HepG2 (cell line): ENCODE measurements around the gene OR2H1. TPM values are rescaled to one million over a fixed set of nuclear protein-coding genes. Genes with fewer than 3 reads are reported as not detected.

Source experiments
- ATAC-seq: fragments of 200-7000 bp; cut with Tn5 transposase; 3 replicates; pipeline ENCODE4 v1.9.1; 2020; ENCODE audit warnings: mild to moderate bottlenecking, moderate library complexity
- BruUV-seq: library from RNA; stranded (reverse); fragments of 400-500 nt; replicated peaks from 2 replicates; lab custom pipeline; 2021; lab: Mats Ljungman, UMichigan
- CTCF ChIA-PET: fragments of 300-600 bp; formaldehyde crosslinking; extraction: SDS; loops from one replicate; lab custom pipeline; 2021; ENCODE audit warnings: low total read pairs, inconsistent platforms, low intra/inter-chr PET ratio; lab: Yijun Ruan, JAX
- POLR2A ChIA-PET: fragments of 350-600 bp; sonication (Branson Sonifier 250); formaldehyde crosslinking; loops from one replicate; lab custom pipeline; 2020; ENCODE audit warnings: antibody characterized with exemption, inconsistent platforms; lab: Yijun Ruan, JAX
- DNase-seq: peaks from one replicate; pipeline ENCODE4 v3.0.0-alpha.2; 2015; ENCODE audit warnings: low spot score
- FAIRE-seq: peaks from 3 replicates; lab custom pipeline; 2011; peaks lifted over from hg19 to GRCh38; lab: Jason Lieb, UNC
- H2AFZ ChIP-seq: one replicate; pipeline ENCODE4 v1.6.1; 2011; ENCODE audit warnings: low read length, inconsistent platforms
- H3K27ac ChIP-seq: fragments of 300-600 bp; 3 replicates; pipeline ENCODE4 v1.8.0; 2011; ENCODE audit warnings: mixed run types, mild to moderate bottlenecking, mixed read lengths, low read length, inconsistent platforms; ENCODE audit not compliant: insufficient read depth; ENCODE audit errors: extremely low read length
- H3K27me3 ChIP-seq, 2 experiments: fragments of 200-600 bp in 1 of 2; 2 replicates in 1 of 2; 3 replicates in 1 of 2; pipeline versions ENCODE4 v1.6.0 to v1.8.0; 2011; ENCODE audit warnings: low read length in 2 of 2, mild to moderate bottlenecking in 2 of 2, moderate library complexity in 2 of 2, inconsistent platforms in 1 of 2; ENCODE audit not compliant: insufficient read depth in 2 of 2, control insufficient read depth in 1 of 2
- H3K36me3 ChIP-seq, 2 experiments: fragments of 200-600 bp in 1 of 2; replicated peaks in 1 of 2; 2 replicates in 1 of 2; 3 replicates in 1 of 2; pipeline versions ENCODE4 v1.5.1 to v1.8.0; 2011; ENCODE audit warnings: low read length in 2 of 2, inconsistent platforms in 1 of 2; ENCODE audit not compliant: insufficient read depth in 2 of 2, control insufficient read depth in 1 of 2
- H3K4me1 ChIP-seq: 2 replicates; pipeline ENCODE4 v1.5.1; 2012; ENCODE audit warnings: low read length, inconsistent platforms; ENCODE audit not compliant: insufficient read depth
- H3K4me2 ChIP-seq: 2 replicates; pipeline ENCODE4 v1.6.0; 2011; ENCODE audit warnings: low read depth, low read length, inconsistent platforms
- H3K4me3 ChIP-seq, 3 experiments: fragments of 200-600 bp in 1 of 3; sonication (generic), shearing (Covaris generic) in 1 of 3; replicated peaks in 1 of 3; 2 replicates each; pipeline ENCODE4 v1.5.1; 2011 to 2016; ENCODE audit warnings: low read length in 3 of 3, inconsistent platforms in 2 of 3, low read depth in 2 of 3, mild to moderate bottlenecking in 2 of 3, control low read depth in 1 of 3, mixed read lengths in 1 of 3; ENCODE audit not compliant: insufficient read depth in 1 of 3
- H3K79me2 ChIP-seq: one replicate; pipeline ENCODE4 v1.6.1; 2011; ENCODE audit warnings: low read length, inconsistent platforms; ENCODE audit not compliant: insufficient read depth
- H3K9ac ChIP-seq: 2 replicates; pipeline ENCODE4 v1.6.0; 2011; ENCODE audit warnings: mild to moderate bottlenecking, low read depth, low read length, inconsistent platforms; ENCODE audit not compliant: insufficient read depth
- H3K9me3 ChIP-seq: 2 replicates; pipeline ENCODE4 v1.5.1; 2012; ENCODE audit warnings: mild to moderate bottlenecking, low read length
- H4K20me1 ChIP-seq: 2 replicates; pipeline ENCODE4 v1.6.0; 2011; ENCODE audit warnings: inconsistent platforms, mild to moderate bottlenecking, low read length, moderate library complexity; ENCODE audit not compliant: insufficient read depth
- CEBPB ChIP-seq: IDR thresholded peaks from 2 replicates; pipeline ENCODE4 v1.6.1; 2011; ENCODE audit warnings: low read depth, low read length, improper control_type of control experiment, borderline replicate concordance
- ETS1 ChIP-seq: sonication (generic); formaldehyde crosslinking; IDR thresholded peaks from 2 replicates; pipeline ENCODE4 v1.4.0; 2020; ENCODE audit warnings: missing genetic modification reagents
- NR2F2 ChIP-seq: IDR thresholded peaks from 2 replicates; pipeline ENCODE4 v1.6.1; 2012; ENCODE audit warnings: low read depth, inconsistent platforms, borderline replicate concordance
- NRL ChIP-seq: sonication (generic); formaldehyde crosslinking; IDR thresholded peaks from 2 replicates; pipeline ENCODE4 v1.5.0; 2020; ENCODE audit warnings: missing genetic modification reagents, mild to moderate bottlenecking, moderate library complexity, borderline replicate concordance
- RFX5 ChIP-seq: IDR thresholded peaks from 2 replicates; pipeline ENCODE4 v1.6.1; 2011; ENCODE audit warnings: low read depth, low read length, improper control_type of control experiment
- ZFP91 ChIP-seq: sonication (generic); formaldehyde crosslinking; IDR thresholded peaks from 2 replicates; pipeline ENCODE4 v1.9.0; 2022; ENCODE audit warnings: missing genetic modification reagents, mild to moderate bottlenecking, borderline replicate concordance
- ZNF546 ChIP-seq: sonication (generic); formaldehyde crosslinking; conservative IDR thresholded peaks from 2 replicates; pipeline ENCODE4 v1.8.1; 2023; ENCODE audit warnings: mild to moderate bottlenecking, missing genetic modification reagents
- WGBS: methylation state at CpG from one replicate; pipeline ENCODE4 v1.1.6; 2017; ENCODE audit warnings: low lambda C conversion rate; 5-methylcytosine and 5-hydroxymethylcytosine counted together
- in situ Hi-C: cut with HindIII; loops from 2 replicates; pipeline ENCODE4 v1.10.0; 2017; ENCODE audit warnings: low pct_unique_long_range_greater_than_20kb; ENCODE audit not compliant: extremely low pct_ligation_motif_present
- intact Hi-C: fragments of 100-400 bp; cut with micrococcal nuclease; formaldehyde crosslinking; loops from one replicate; pipeline ENCODE4 v1.10.0; 2022; ENCODE audit not compliant: unreplicated experiment
- polyA plus RNA-seq, 8 experiments: library from polyadenylated mRNA; depleted of rRNA in 3 of 8; stranded (reverse) in 7 of 8; unstranded in 1 of 8; fragments of >200 nt; fragmentation: Illumina TruSeq in 4 of 8; extraction: Trizol in 4 of 8; gene quantifications; 2 replicates each; pipeline versions ENCODE4 v1.2.1 to v1.2.3, GENCODE V29; 2011 to 2016; ENCODE audit warnings: low read depth in 4 of 8, missing spikeins in 1 of 8, mixed read lengths in 1 of 8; ENCODE audit not compliant: insufficient read depth in 1 of 8
- total RNA-seq, 5 experiments: library from RNA; depleted of rRNA; stranded (reverse); fragments of >200 nt; fragmentation: Illumina TruSeq; extraction: Trizol; gene quantifications; 2 replicates each; pipeline ENCODE4 v1.2.3, GENCODE V29; 2016; ENCODE audit warnings: low read depth in 1 of 5
- TF ChIP-seq, protein P1 (sequence below): sonication (generic); formaldehyde crosslinking; IDR thresholded peaks from 2 replicates; pipeline ENCODE4 v1.5.0; 2020; ENCODE audit warnings: missing genetic modification reagents
- TF ChIP-seq, protein P2 (sequence below): conservative IDR thresholded peaks from 2 replicates; pipeline ENCODE4 v1.6.1; 2018; ENCODE audit warnings: missing genetic modification reagents

The OR2H1 gene
- total and polyA plus RNA-seq, 2 of the 13 experiments (the other 11 are each of a cell fraction or from before 2014, with no cell fraction given): 0.15 TPM; not detected in 1

DNA sequence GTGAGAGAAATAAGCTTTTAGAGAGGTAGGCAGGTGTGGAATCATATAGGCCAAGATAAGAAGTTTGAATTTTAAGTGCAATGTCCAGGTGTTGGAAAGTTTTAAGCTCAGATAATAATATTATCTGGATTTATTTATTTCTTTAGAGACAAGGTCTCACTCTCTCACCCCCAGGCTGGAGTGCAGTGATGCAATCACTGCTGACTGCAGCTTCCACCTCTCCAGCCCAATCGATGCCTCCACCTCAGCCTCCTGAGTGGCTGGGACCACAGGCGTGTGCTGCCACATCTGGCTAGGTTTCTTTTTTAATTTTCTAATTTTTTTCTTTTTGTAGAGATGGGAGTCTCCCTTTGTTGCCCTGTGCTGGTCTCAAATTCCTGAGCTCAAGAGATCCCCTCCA, 36.3 kb downstream of the OR2H1 start:
- ChIA-PET CTCF (no interaction called here), POLR2A (no interaction called here)
- H4K20me1 ChIP-seq: no peaks in the 10 kb centered on the region
- intact Hi-C loops: no loop called here
- no peaks in the 10 kb centered on the region for H3K36me3 ChIP-seq
- no peaks in the 10 kb centered on the region for H3K9me3 ChIP-seq
- no peak overlapping the region for H3K9ac ChIP-seq
- no TSS peak for BruUV-seq
- in situ Hi-C loops: no loop called here
- no peaks in the 10 kb centered on the region for H3K27me3 ChIP-seq
- H3K4me2 ChIP-seq: no peak overlapping the region
- no peak for DNase-seq
- TF ChIP-seq ZNF546 (CRISPR knock-in tag) (no peak), ZFP91 (CRISPR knock-in tag) (no peak), CEBPB (peak; percentile 45; the same call in 1 of the 2 replicates)
- H3K79me2 ChIP-seq: no peaks in the 10 kb centered on the region
- no peak for FAIRE-seq
- ATAC-seq: no peak
- H3K4me3 ChIP-seq: no peak overlapping the region
- no peak overlapping the region for H3K27ac ChIP-seq
- H2AFZ ChIP-seq: no peak overlapping the region
- H3K4me1 ChIP-seq: no peaks in the 10 kb centered on the region
- WGBS: 4% methylated on average over 2 of the region's 2 CpGs

DNA sequence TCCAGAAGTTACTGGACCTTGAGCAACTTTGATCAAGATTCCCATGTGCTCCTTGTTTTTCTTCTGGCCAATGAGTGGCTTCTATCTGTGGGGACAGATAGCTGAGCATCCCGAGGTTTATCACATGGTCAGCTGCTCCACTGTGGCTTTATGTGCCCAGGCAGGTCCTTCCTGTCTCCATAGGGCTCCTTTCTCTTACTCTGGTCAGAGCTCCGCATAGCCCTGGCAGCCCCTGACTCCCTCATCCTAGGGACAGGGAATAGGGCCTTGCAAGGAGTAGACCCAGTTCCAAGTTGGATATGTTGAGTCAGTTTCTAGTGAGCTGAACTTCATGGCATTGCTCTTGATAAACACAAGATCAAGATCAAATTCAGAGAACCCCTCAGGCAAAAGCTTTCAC, 37.2 kb downstream of the OR2H1 start:
- H3K79me2 ChIP-seq: no peaks in the 10 kb centered on the region
- H3K9ac ChIP-seq: no peak overlapping the region
- no peaks in the 10 kb centered on the region for H3K36me3 ChIP-seq
- CTCF ChIA-PET: no interaction called here
- WGBS: 0% methylated on average over 2 of the region's 2 CpGs
- POLR2A ChIA-PET: no interaction called here
- H3K27me3 ChIP-seq: no peaks in the 10 kb centered on the region
- no peaks in the 10 kb centered on the region for H3K9me3 ChIP-seq
- intact Hi-C loops: no loop called here
- FAIRE-seq (no peak), DNase-seq (no peak)
- no peak overlapping the region for H3K4me3 ChIP-seq
- H2AFZ ChIP-seq: no peak overlapping the region
- no peak overlapping the region for H3K4me2 ChIP-seq
- BruUV-seq: no TSS peak
- in situ Hi-C loops: no loop called here
- no peak for TF ChIP-seq NR2F2
- no peak for TF ChIP-seq RFX5
- TF ChIP-seq, protein P1, sequence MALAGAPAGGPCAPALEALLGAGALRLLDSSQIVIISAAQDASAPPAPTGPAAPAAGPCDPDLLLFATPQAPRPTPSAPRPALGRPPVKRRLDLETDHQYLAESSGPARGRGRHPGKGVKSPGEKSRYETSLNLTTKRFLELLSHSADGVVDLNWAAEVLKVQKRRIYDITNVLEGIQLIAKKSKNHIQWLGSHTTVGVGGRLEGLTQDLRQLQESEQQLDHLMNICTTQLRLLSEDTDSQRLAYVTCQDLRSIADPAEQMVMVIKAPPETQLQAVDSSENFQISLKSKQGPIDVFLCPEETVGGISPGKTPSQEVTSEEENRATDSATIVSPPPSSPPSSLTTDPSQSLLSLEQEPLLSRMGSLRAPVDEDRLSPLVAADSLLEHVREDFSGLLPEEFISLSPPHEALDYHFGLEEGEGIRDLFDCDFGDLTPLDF (CRISPR knock-in tag): no peak
- TF ChIP-seq, protein P2, sequence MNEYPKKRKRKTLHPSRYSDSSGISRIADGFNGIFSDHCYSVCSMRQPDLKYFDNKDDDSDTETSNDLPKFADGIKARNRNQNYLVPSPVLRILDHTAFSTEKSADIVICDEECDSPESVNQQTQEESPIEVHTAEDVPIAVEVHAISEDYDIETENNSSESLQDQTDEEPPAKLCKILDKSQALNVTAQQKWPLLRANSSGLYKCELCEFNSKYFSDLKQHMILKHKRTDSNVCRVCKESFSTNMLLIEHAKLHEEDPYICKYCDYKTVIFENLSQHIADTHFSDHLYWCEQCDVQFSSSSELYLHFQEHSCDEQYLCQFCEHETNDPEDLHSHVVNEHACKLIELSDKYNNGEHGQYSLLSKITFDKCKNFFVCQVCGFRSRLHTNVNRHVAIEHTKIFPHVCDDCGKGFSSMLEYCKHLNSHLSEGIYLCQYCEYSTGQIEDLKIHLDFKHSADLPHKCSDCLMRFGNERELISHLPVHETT (CRISPR knock-in tag): no peak
- no peak for TF ChIP-seq ETS1 (CRISPR knock-in tag)
- TF ChIP-seq NRL: no peak
- TF ChIP-seq, all 625 proteins: peak for 0
- H4K20me1 ChIP-seq: no peaks in the 10 kb centered on the region
- no peak overlapping the region for H3K27ac ChIP-seq
- no peaks in the 10 kb centered on the region for H3K4me1 ChIP-seq
- ATAC-seq: no peak
